ENCODE data around the gene FSTL3. TPM values are rescaled to one million over a fixed set of nuclear protein-coding genes. Genes with fewer than 3 reads are reported as not detected.

Gene FSTL3
- total and polyA plus RNA-seq, 10 of the 15 experiments (the other 5 are each of a cell fraction or from before 2014, with no cell fraction given): 0.42 to 13.5 (median 3.6) TPM

DNA sequence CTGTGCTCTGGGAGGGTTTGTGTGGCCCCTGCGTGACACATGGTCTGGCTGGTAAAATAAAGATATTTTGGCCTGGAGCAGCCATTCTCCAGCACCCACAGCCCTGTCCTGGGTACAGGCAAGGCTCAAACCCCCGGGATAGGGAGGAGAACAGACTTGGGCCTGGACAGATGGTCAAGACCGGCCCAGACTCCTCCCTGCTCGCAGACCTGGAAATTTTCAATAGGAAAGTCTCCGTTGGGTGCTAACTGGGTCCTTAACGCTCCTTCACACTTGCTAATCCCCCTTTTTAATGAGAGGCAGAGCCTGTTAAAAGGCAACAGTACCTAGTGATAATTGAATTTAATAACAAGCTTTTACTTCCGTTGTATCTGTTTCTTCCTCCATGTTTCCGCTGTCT lies 35.1 kb downstream of the FSTL3 start:
- in situ Hi-C loops (cut with MboI): no loop called here
- CTCF ChIA-PET: no interaction called here
- RAD21 ChIA-PET (ENCODE audit: unreplicated experiment): no interaction called here
- DNase-seq (ENCODE audit: low read depth, low spot score) (no peak), ATAC-seq (no peak), FAIRE-seq (no peak)
- POLR2A ChIA-PET: no interaction called here
- SMC1A ChIA-PET (ENCODE audit: uncharacterized antibody, unreplicated experiment): no interaction called here
- BruUV-seq (replicated peaks): no TSS peak
- TF ChIP-seq RAD51 (IDR thresholded peaks at IDR 0.05) (no peak), PAX8 (IDR thresholded peaks at IDR 0.05) (no peak), TCF7 (IDR thresholded peaks at IDR 0.05; ENCODE audit: borderline replicate concordance) (no peak), WRNIP1 (IDR thresholded peaks at IDR 0.05; ENCODE audit: borderline replicate concordance, low read depth, low read length) (no peak), SUPT20H (IDR thresholded peaks at IDR 0.05; ENCODE audit: borderline replicate concordance, control insufficient read depth, low read depth, low read length) (no peak), TBL1XR1 (IDR thresholded peaks at IDR 0.05; ENCODE audit: low read depth, low read length) (no peak), NFYA (IDR thresholded peaks at IDR 0.05; ENCODE audit: borderline replicate concordance, low read depth, low read length) (no peak), NR2F1 (conservative IDR thresholded peaks at IDR 0.05) (no peak), KDM1A (IDR thresholded peaks at IDR 0.05; ENCODE audit: borderline replicate concordance) (no peak), NR2C1 (IDR thresholded peaks at IDR 0.05) (no peak), SMAD1 (IDR thresholded peaks at IDR 0.05; ENCODE audit: low read depth, partially characterized antibody) (no peak), SMAD5 (IDR thresholded peaks at IDR 0.05; ENCODE audit: low read depth) (no peak)
- TF ChIP-seq, protein P1, sequence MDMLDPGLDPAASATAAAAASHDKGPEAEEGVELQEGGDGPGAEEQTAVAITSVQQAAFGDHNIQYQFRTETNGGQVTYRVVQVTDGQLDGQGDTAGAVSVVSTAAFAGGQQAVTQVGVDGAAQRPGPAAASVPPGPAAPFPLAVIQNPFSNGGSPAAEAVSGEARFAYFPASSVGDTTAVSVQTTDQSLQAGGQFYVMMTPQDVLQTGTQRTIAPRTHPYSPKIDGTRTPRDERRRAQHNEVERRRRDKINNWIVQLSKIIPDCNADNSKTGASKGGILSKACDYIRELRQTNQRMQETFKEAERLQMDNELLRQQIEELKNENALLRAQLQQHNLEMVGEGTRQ (IDR thresholded peaks at IDR 0.05; ENCODE audit: borderline replicate concordance, low read depth, low read length): no peak
- TF ChIP-seq, protein P2, sequence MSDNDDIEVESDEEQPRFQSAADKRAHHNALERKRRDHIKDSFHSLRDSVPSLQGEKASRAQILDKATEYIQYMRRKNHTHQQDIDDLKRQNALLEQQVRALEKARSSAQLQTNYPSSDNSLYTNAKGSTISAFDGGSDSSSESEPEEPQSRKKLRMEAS (IDR thresholded peaks at IDR 0.05; ENCODE audit: low read depth, low read length): no peak
- TF ChIP-seq, protein P3, sequence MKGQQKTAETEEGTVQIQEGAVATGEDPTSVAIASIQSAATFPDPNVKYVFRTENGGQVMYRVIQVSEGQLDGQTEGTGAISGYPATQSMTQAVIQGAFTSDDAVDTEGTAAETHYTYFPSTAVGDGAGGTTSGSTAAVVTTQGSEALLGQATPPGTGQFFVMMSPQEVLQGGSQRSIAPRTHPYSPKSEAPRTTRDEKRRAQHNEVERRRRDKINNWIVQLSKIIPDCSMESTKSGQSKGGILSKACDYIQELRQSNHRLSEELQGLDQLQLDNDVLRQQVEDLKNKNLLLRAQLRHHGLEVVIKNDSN (IDR thresholded peaks at IDR 0.05; ENCODE audit: borderline replicate concordance, extremely low read length, insufficient read depth, low read depth, low read length): no peak
- H3K27ac ChIP-seq (ENCODE audit: control insufficient read depth, insufficient read depth): no peak overlapping the region
- no peak overlapping the region for H3K4me3 ChIP-seq
- H4K20me1 ChIP-seq (ENCODE audit: control insufficient read depth, insufficient read depth): no peaks in the 10 kb centered on the region
- H3K9me3 ChIP-seq (replicated peaks; ENCODE audit: control insufficient read depth, insufficient read depth, low read length): peaks cover 5% of the 10 kb centered on the region; the same call in 1 of the 3 replicates
- H3K4me2 ChIP-seq (ENCODE audit: control insufficient read depth, insufficient read depth): no peak overlapping the region
- intact Hi-C loops (cut with micrococcal nuclease; ENCODE audit: unreplicated experiment): no loop called here
- H3K27me3 ChIP-seq (replicated peaks in 1 of 2; ENCODE audit: control insufficient read depth in 2 of 2, insufficient read depth in 2 of 2, low read length in 1 of 2): peaks cover 0 to 2% of the 10 kb centered on the region in 2 experiments; a peak in 2 of 4 replicates
- H2AFZ ChIP-seq (ENCODE audit: control insufficient read depth, low read depth, low read length): no peak overlapping the region
- no peaks in the 10 kb centered on the region for H3K36me3 ChIP-seq (ENCODE audit: control insufficient read depth in 2 of 2, insufficient read depth in 2 of 2, low read length in 1 of 2)
- H3K4me1 ChIP-seq (ENCODE audit: control insufficient read depth, insufficient read depth, low read length): no peaks in the 10 kb centered on the region
- WGBS (ENCODE audit: insufficient coverage, insufficient replicate concordance, low lambda C conversion rate, missing lambda C conversion rate): 19% methylated on average over 8 of the region's 8 CpGs
- no peak overlapping the region for H3K9ac ChIP-seq (ENCODE audit: control insufficient read depth, insufficient read depth, low read length)
- no peaks in the 10 kb centered on the region for H3K79me2 ChIP-seq (ENCODE audit: control insufficient read depth, insufficient read depth, low read length)

Measured in GM12878 (cell line).